Esophagus muscularis mucosa (tissue), 4 donors: ENCODE measurements around the gene ALS2CL. TPM values are rescaled to one million over a fixed set of nuclear protein-coding genes. Genes with fewer than 3 reads are reported as not detected.
A peak's percentile ranks its signal among the peaks of the same experiment; 100 is the strongest.

ENCODE experiments used
- DNase-seq: peaks from one replicate; pipeline ENCODE4 v3.0.0-alpha.2; 2017; ENCODE audit errors: extremely low spot score
- H3K27ac ChIP-seq, 4 donors: fragments of 200-600 bp; sonication (generic); replicated peaks in 1 of 4; 1 replicate in 3 of 4; 2 replicates in 1 of 4; pipeline ENCODE4 v1.5.1; 2016 to 2019; ENCODE audit warnings: mild to moderate bottlenecking in 1 of 4
- H3K27me3 ChIP-seq, 4 donors: fragments of 200-600 bp; sonication (generic); one replicate each; pipeline versions ENCODE4 v1.5.1 to v1.6.0; 2016 to 2019
- H3K36me3 ChIP-seq, 4 donors: fragments of 200-600 bp; sonication (generic); one replicate each; pipeline ENCODE4 v1.5.1; 2016 to 2019
- H3K4me1 ChIP-seq, 4 donors: fragments of 200-600 bp; sonication (generic); one replicate each; pipeline ENCODE4 v1.5.1; 2016 to 2019
- H3K4me3 ChIP-seq, 4 donors: fragments of 200-600 bp; sonication (generic); 1 replicate in 2 of 4; 2 replicates in 2 of 4; pipeline ENCODE4 v1.5.1; 2016 to 2019; ENCODE audit warnings: mild to moderate bottlenecking in 4 of 4, moderate library complexity in 1 of 4
- H3K9me3 ChIP-seq, 4 donors: fragments of 200-600 bp; sonication (generic); 1 replicate in 3 of 4; 2 replicates in 1 of 4; pipeline ENCODE4 v1.5.1; 2016 to 2019
- EP300 ChIP-seq: sonication (generic); formaldehyde crosslinking; IDR thresholded peaks from one replicate; pipeline ENCODE4 v1.6.1; 2017; ENCODE audit warnings: antibody characterized with exemption
- POLR2A ChIP-seq: fragments of 450-650 bp; IDR thresholded peaks from one replicate; pipeline ENCODE4 v1.6.1; 2017; ENCODE audit warnings: antibody characterized with exemption, moderate library complexity, mild to moderate bottlenecking, low read depth
- POLR2AphosphoS5 ChIP-seq, 2 donors: sonication (generic); formaldehyde crosslinking; IDR thresholded peaks; one replicate each; pipeline ENCODE4 v1.6.1; 2017; ENCODE audit warnings: antibody characterized with exemption in 2 of 2
- WGBS: methylation state at CpG from one replicate; pipeline ENCODE4 v1.1.5; 2018; 5-methylcytosine and 5-hydroxymethylcytosine counted together
- intact Hi-C: fragments of 100-400 bp; cut with DNase I; formaldehyde crosslinking; loops from one replicate; pipeline ENCODE4 v1.15.1; 2023
- total RNA-seq, 4 donors: library from RNA; depleted of rRNA; stranded (reverse); fragments of >200 nt; gene quantifications; one replicate each; pipeline versions ENCODE4 v1.1.0 to v1.2.1, GENCODE V29; 2016
- TF ChIP-seq, protein P1 (sequence below), 3 experiments: fragments of 200-600 bp in 2 of 3; fragments of 450-650 bp in 1 of 3; sonication (generic) in 2 of 3; IDR thresholded peaks; one replicate each; pipeline ENCODE4 v1.5.1; 2017 to 2019; ENCODE audit warnings: antibody characterized with exemption in 3 of 3, mild to moderate bottlenecking in 2 of 3, moderate library complexity in 1 of 3

The ALS2CL gene
- total RNA-seq, 4 donors from 2014 or later, result 3.3 to 11.8 (median 10.8) TPM

DNA sequence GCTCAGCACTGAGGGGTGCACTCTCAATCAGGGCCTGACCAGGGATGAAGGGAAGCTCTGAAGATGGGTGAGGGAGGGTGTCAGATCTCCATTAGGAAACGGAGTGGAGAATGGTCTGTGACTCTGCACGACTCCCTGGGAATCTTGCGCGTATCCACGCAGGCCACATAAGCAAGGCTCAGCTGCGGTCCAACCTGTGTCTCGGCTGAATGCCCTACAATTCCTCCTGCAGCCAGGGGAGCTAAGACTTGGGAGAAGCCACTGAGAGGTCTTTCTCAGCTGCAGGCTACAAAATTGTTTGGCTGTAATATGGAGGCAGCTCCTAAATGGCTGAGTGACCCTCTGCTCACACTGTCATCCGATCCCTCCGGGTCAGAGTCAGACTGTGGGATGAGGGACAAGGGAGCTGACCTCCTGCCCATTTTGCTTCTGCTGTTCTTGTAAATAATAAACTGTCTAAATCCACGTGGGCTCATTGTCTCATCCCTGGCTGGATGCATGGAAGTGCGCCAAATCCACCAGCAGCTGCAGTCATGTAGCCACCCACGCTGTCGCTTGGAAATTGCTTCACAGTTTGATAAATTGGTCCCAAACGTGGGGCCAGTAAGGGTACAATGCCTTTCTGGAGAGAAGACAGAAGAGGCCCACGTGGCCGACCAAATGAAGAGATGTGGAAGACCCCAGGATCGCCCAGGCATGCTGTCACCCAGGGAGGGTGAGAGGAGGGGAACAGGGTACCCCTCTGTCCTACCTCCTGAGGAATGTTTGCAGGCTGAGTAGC is 30.5 kb downstream of the ALS2CL start:
- Histone ChIP-seq H3K9me3 (no peaks in the 10 kb centered on the region), H3K4me3 (no peak overlapping the region), H3K36me3 (no peaks in the 10 kb centered on the region), H3K4me1 (peaks cover 19 to 45% (median 25%) of the 10 kb centered on the region in 4 donors), H3K27ac (no peak overlapping the region), H3K27me3 (no peaks in the 10 kb centered on the region)
- 45% methylated on average over 15 of the region's 17 CpGs for WGBS
- no peak for DNase-seq
- intact Hi-C loops, result no loop called here
- TF ChIP-seq EP300 (no peak), POLR2A (no peak), POLR2AphosphoS5 (IDR thresholded peaks at IDR 0.05) (no peak)
- TF ChIP-seq, protein P1, sequence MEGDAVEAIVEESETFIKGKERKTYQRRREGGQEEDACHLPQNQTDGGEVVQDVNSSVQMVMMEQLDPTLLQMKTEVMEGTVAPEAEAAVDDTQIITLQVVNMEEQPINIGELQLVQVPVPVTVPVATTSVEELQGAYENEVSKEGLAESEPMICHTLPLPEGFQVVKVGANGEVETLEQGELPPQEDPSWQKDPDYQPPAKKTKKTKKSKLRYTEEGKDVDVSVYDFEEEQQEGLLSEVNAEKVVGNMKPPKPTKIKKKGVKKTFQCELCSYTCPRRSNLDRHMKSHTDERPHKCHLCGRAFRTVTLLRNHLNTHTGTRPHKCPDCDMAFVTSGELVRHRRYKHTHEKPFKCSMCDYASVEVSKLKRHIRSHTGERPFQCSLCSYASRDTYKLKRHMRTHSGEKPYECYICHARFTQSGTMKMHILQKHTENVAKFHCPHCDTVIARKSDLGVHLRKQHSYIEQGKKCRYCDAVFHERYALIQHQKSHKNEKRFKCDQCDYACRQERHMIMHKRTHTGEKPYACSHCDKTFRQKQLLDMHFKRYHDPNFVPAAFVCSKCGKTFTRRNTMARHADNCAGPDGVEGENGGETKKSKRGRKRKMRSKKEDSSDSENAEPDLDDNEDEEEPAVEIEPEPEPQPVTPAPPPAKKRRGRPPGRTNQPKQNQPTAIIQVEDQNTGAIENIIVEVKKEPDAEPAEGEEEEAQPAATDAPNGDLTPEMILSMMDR (IDR thresholded peaks at IDR 0.05), result no peak

DNA sequence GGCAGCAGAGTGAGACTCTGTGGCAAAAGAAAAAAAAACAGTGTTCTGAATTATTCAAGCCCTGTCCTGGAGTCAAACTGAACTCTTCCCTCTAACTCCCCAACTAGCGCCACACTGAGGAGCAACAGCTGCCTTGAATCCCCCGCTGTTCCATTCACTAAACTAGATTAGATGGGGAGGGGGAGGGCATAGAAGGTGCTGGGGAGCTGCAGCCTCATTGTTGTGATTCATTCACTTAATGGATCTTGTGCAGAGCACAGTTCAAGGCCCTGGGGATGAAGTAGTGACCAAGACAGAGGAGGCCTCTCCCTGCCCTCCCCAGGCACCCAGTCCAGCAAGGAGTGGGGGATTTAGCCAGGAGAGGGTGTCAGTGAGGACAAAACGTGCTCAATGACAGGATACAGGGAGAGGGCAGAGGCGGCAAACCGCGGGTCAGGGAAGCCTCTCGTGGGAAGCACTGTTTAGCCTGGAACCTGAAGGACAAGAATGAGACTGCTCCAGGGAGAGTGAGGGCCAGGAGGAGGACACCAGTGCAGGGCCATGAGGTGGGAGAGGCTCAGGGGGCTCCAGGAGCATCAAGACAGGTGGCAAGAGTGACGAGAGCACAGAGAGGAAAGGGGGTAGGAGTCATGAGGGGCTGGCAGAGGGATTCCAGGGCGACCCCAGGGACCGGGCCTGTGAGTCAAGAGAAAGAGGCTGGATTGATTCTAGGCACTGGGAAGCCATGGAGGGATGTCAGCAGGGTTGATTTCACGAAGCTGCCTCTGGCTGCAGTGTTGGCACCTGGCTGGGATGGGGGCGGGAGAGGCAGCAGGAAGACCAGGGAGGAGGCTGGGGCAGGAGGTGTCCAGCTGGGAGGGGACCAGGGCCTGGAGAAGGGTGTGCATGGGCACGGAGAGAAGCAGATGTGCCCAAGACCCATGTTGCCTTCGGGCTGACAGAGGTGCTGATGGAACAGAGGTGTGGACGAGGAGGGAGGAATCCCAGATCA is 31.4 kb downstream of the ALS2CL start:
- DNase-seq, result no peak
- H3K27me3 ChIP-seq, result no peaks in the 10 kb centered on the region
- no peaks in the 10 kb centered on the region for H3K36me3 ChIP-seq
- no peak for TF ChIP-seq EP300
- TF ChIP-seq, protein P1 (IDR thresholded peaks at IDR 0.05), result no peak
- no peak for TF ChIP-seq POLR2AphosphoS5 (IDR thresholded peaks at IDR 0.05)
- TF ChIP-seq POLR2A, result no peak
- peaks cover 19 to 44% (median 25%) of the 10 kb centered on the region in 4 donors for H3K4me1 ChIP-seq
- no peak overlapping the region for H3K27ac ChIP-seq
- no peak overlapping the region for H3K4me3 ChIP-seq
- H3K9me3 ChIP-seq, result no peaks in the 10 kb centered on the region
- 92% methylated on average over 15 of the region's 15 CpGs for WGBS
- intact Hi-C loops, result no loop called here

DNA sequence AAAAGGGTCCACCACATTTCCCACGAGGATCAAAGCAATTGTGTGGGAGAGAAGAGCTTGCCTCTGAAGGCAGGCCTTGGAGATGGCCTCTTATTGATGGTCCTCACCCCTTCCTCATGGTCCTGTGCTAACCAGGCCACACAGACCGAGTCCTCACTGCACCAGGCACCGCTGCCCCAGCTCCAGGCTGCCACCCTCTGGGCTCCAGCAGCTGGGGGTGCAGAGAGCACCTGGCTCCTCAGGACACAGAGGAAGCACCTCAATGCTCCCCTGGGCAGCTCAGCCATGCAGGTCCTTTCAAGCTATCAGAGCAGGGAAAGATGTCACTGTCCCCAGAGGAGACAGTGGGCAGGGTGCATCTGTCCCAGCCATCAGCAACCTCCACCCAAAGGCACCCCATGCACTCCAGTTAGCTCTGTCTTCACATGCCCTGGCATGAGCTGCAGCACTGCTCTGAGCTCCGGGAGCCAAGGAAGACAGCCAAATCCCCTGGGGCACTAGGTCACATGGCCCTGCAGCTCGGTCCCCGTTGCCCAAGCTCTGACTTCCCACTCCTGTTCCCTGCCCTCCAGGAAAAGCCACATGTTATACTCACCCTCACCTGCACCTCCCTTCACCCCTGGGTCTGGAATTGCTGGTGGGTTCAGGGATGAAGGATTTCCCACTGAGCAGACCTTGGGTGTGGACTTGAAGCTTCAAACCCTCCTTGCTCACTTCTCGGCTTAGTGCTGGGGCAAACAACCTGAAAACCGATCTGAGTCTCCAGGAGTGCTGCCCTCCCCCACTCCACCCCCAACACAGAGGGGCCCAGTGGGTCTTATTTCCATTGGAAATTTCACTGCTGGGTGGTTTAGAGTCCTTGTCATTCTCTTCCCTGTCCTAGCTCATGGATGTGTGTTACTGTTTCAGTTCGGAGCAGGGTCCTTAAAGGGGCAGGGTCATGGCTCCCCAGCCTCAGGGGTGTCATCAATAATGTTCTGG is 32.6 kb downstream of the ALS2CL start:
- H3K27ac ChIP-seq, result no peak overlapping the region
- TF ChIP-seq, protein P1 (IDR thresholded peaks at IDR 0.05), result no peak
- no peak for TF ChIP-seq POLR2AphosphoS5 (IDR thresholded peaks at IDR 0.05)
- TF ChIP-seq POLR2A, result no peak
- no peak for TF ChIP-seq EP300
- WGBS, result 57% methylated on average over 6 of the region's 9 CpGs
- H3K4me3 ChIP-seq, result no peak overlapping the region
- H3K27me3 ChIP-seq, result no peaks in the 10 kb centered on the region
- peak; percentile 89 for DNase-seq
- no peaks in the 10 kb centered on the region for H3K9me3 ChIP-seq
- no peaks in the 10 kb centered on the region for H3K36me3 ChIP-seq
- H3K4me1 ChIP-seq, result peaks cover 14 to 33% (median 20%) of the 10 kb centered on the region in 4 donors
- intact Hi-C loops, result no loop called here

DNA sequence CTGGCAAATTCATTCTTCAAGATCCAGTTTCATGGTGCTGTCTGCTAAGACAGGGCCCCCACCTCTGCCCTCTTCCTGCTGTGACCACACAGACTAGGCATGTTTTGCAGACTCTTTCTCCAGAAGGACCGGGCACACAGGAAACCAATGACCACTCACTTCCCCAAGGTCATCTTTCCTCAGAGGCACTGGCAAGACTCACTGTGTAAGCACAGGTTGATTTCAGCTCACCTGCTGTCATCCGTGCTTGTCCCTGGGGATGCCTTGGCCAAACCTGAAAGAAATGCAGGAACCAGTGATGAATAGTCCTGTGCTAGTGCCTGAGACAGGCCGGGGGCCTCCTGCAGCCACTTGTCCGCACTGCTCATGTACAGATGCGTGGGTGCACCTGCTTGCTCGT is 33.5 kb downstream of the ALS2CL start:
- intact Hi-C loops, result no loop called here
- no peak overlapping the region for H3K27ac ChIP-seq
- H3K36me3 ChIP-seq, result no peaks in the 10 kb centered on the region
- peak; percentile 70 for DNase-seq
- no peaks in the 10 kb centered on the region for H3K27me3 ChIP-seq
- H3K9me3 ChIP-seq, result no peaks in the 10 kb centered on the region
- 92% methylated on average over 5 of the region's 6 CpGs for WGBS
- H3K4me3 ChIP-seq, result no peak overlapping the region
- H3K4me1 ChIP-seq, result peaks cover 14 to 25% (median 20%) of the 10 kb centered on the region in 4 donors
- TF ChIP-seq POLR2AphosphoS5 (IDR thresholded peaks at IDR 0.05), result no peak
- TF ChIP-seq POLR2A, result no peak
- no peak for TF ChIP-seq EP300
- TF ChIP-seq, protein P1 (IDR thresholded peaks at IDR 0.05), result no peak
